Measurements from ENCODE around the gene VPS51. TPM values are rescaled to one million over a fixed set of nuclear protein-coding genes. Genes with fewer than 3 reads are reported as not detected.
A peak's percentile ranks its signal among the peaks of the same experiment; 100 is the strongest.

VPS51 gene
- total and polyA plus RNA-seq, 10 of the 15 experiments (the other 5 are each of a cell fraction or from before 2014, with no cell fraction given) = 1.5 to 279 (median 53.2) TPM

GRCh38 chr11:65078786-65079342 is 17.1 kb upstream of the VPS51 start (continued):
- TF ChIP-seq STAT1 (conservative IDR thresholded peaks at IDR 0.05) = no peak
- 0 out of 2 replicates have a peak, but pooled peaks have one; percentile 38 for TF ChIP-seq POLR2AphosphoS5 (IDR thresholded peaks at IDR 0.05; ENCODE audit: low read length)
- no peak for TF ChIP-seq BHLHE40 (IDR thresholded peaks at IDR 0.05; ENCODE audit: borderline replicate concordance in 1 of 2, low read depth in 2 of 2, low read length in 1 of 2)
- TF ChIP-seq YY1 (IDR thresholded peaks at IDR 0.05; ENCODE audit: low read depth, low read length) = peak; percentile 91

GRCh38 chr11:65083134-65083833 is 12.7 kb upstream of the VPS51 start:
- Histone ChIP-seq H3K9ac (ENCODE audit: control insufficient read depth, insufficient read depth, low read length) (peak overlapping the region; percentile 87), H2AFZ (ENCODE audit: control insufficient read depth, low read depth, low read length) (peak overlapping the region; percentile 77), H3K4me2 (ENCODE audit: control insufficient read depth, insufficient read depth) (peak overlapping the region; percentile 77), H3K4me1 (ENCODE audit: control insufficient read depth, insufficient read depth, low read length) (peaks cover 32% of the 10 kb centered on the region), H3K79me2 (ENCODE audit: control insufficient read depth, insufficient read depth, low read length) (peaks cover 58% of the 10 kb centered on the region), H4K20me1 (ENCODE audit: control insufficient read depth, insufficient read depth) (no peaks in the 10 kb centered on the region), H3K36me3 (ENCODE audit: control insufficient read depth in 2 of 2, insufficient read depth in 2 of 2, low read length in 1 of 2) (peaks cover 10 to 11% of the 10 kb centered on the region in 2 experiments), H3K9me3 (replicated peaks; ENCODE audit: control insufficient read depth, insufficient read depth, low read length) (no peaks in the 10 kb centered on the region), H3K27me3 (replicated peaks in 1 of 2; ENCODE audit: control insufficient read depth in 2 of 2, insufficient read depth in 2 of 2, low read length in 1 of 2) (no peaks in the 10 kb centered on the region), H3K4me3 (peak overlapping the region; percentile 86), H3K27ac (ENCODE audit: control insufficient read depth, insufficient read depth) (peak overlapping the region; percentile 84)
- POLR2A ChIA-PET = interaction anchor here (0.6 to 1.5 kb wide), 12 partner anchors 12 to 235 kb away, joined by 3 to 5 read pairs (median 4); partner anchors contain the start of genes FAU, MRPL49 and SAC3D1
- RAD21 ChIA-PET (ENCODE audit: unreplicated experiment) = interaction anchor here (0.7 to 1.8 kb wide), 3 partner anchors 11 to 235 kb away, joined by 3 to 6 read pairs (median 3); partner anchors contain the start of gene ARL2
- SMC1A ChIA-PET (ENCODE audit: uncharacterized antibody, unreplicated experiment) = interaction anchor here (0.7 to 1.3 kb wide), 4 partner anchors 12 to 43 kb away, joined by 3 to 4 read pairs (median 4); partner anchors contain the start of gene SAC3D1
- CTCF ChIA-PET = interaction anchor here (0.6 to 2.1 kb wide), 8 partner anchors 15 to 237 kb away, joined by 3 to 11 read pairs (median 4); partner anchors contain the start of genes ARL2, SNX15 and TM7SF2
- TF ChIP-seq ZNF24 (IDR thresholded peaks at IDR 0.05) (no peak), FOS (IDR thresholded peaks at IDR 0.05; ENCODE audit: borderline replicate concordance, extremely low read depth, insufficient read length) (no peak), TCF7 (IDR thresholded peaks at IDR 0.05; ENCODE audit: borderline replicate concordance) (no peak), CBFB (IDR thresholded peaks at IDR 0.05; ENCODE audit: low read depth) (no peak; the same call in 1 of the 2 replicates), NFYA (IDR thresholded peaks at IDR 0.05; ENCODE audit: borderline replicate concordance, low read depth, low read length) (no peak), NFYB (IDR thresholded peaks at IDR 0.05; ENCODE audit: insufficient read depth, low read depth, low read length) (0 out of 2 replicates have a peak, but pooled peaks have one; percentile 11), BRCA1 (IDR thresholded peaks at IDR 0.05; ENCODE audit: low read depth, low read length) (no peak), EED (IDR thresholded peaks at IDR 0.05; ENCODE audit: low read depth) (no peak)
- FAIRE-seq (no peak), ATAC-seq (peak; percentile 5), DNase-seq (ENCODE audit: low read depth, low spot score) (no peak)
- WGBS (ENCODE audit: insufficient coverage, insufficient replicate concordance, low lambda C conversion rate, missing lambda C conversion rate) = 0% methylated on average over 13 of the region's 13 CpGs
- intact Hi-C loops (cut with micrococcal nuclease; ENCODE audit: unreplicated experiment) = no loop called here
- in situ Hi-C loops (cut with MboI) = no loop called here
- no TSS peak for BruUV-seq (replicated peaks)

All from GM12878 (cell line).